Activated CD8-positive, alpha-beta memory T cell treated with anti-CD3 and anti-CD28 coated beads, Interleukin-2, amount 50 U/mL, for 1 hour (primary cell): ENCODE data around the gene MFAP5.
A peak's percentile ranks its signal among the peaks of the same experiment; 100 is the strongest.
"Not testable (repeated sequence)": the region's sequence is repeated elsewhere in the genome, so short reads cannot be mapped to it uniquely, and the experiment has no call there.

Experiments used
- DNase-seq: peaks from one replicate; pipeline ENCODE4 v3.0.0-alpha.2; 2020; ENCODE audit errors: extremely low read depth

Gene MFAP5

GRCh38 chr12:8675591-8676036 lies 13.0 kb upstream of the MFAP5 start:
- DNase-seq: no peak

GRCh38 chr12:8672381-8672780 lies 9.8 kb upstream of the MFAP5 start:
- DNase-seq: no peak

- DNase-seq: no peak
These were observed 5.8 kb upstream of the MFAP5 start for GRCh38 chr12:8668441-8668840.

- no peak for DNase-seq
These were observed 4.6 kb upstream of the MFAP5 start for GRCh38 chr12:8667270-8667669.

GRCh38 chr12:8665759-8666158 lies 3.1 kb upstream of the MFAP5 start:
- DNase-seq: no peak

- DNase-seq: no peak
These were observed 1.7 kb upstream of the MFAP5 start for GRCh38 chr12:8664228-8664913.

GRCh38 chr12:8661751-8662150 lies 875 bp downstream of the MFAP5 start:
- no peak for DNase-seq

- no peak for DNase-seq
These were observed 1.6 kb downstream of the MFAP5 start for GRCh38 chr12:8661016-8661415.

- no peak for DNase-seq
These were observed 4.3 kb downstream of the MFAP5 start for GRCh38 chr12:8658346-8658745.

- no peak for DNase-seq
These were observed 7.2 kb downstream of the MFAP5 start for GRCh38 chr12:8655421-8655820.

- DNase-seq: no peak
These were observed 13.9 kb downstream of the MFAP5 start for GRCh38 chr12:8648576-8649205.

- no peak for DNase-seq
These were observed 14.7 kb downstream of the MFAP5 start for GRCh38 chr12:8647968-8648367.

GRCh38 chr12:8644345-8645248 lies 18.0 kb downstream of the MFAP5 start:
- peak; percentile 11 for DNase-seq

GRCh38 chr12:8642775-8643174 lies 19.9 kb downstream of the MFAP5 start:
- DNase-seq: no peak

GRCh38 chr12:8639936-8640335 lies 22.7 kb downstream of the MFAP5 start:
- no peak for DNase-seq

GRCh38 chr12:8638951-8639350 lies 23.7 kb downstream of the MFAP5 start:
- DNase-seq: no peak

GRCh38 chr12:8637666-8638065 lies 25.0 kb downstream of the MFAP5 start:
- no peak for DNase-seq

GRCh38 chr12:8637244-8637643 lies 25.4 kb downstream of the MFAP5 start:
- no peak for DNase-seq

- DNase-seq: no peak
These were observed 26.0 kb downstream of the MFAP5 start for GRCh38 chr12:8636581-8636980.

GRCh38 chr12:8636007-8636346 lies 26.6 kb downstream of the MFAP5 start:
- not testable (repeated sequence) for DNase-seq

GRCh38 chr12:8635342-8636006 lies 27.2 kb downstream of the MFAP5 start:
- DNase-seq: not testable (repeated sequence)

- DNase-seq: no peak
These were observed 32.5 kb downstream of the MFAP5 start for GRCh38 chr12:8630131-8630530.
